Measurements from ENCODE around the gene PAQR8. TPM values are rescaled to one million over a fixed set of nuclear protein-coding genes. Genes with fewer than 3 reads are reported as not detected.
A peak's percentile ranks its signal among the peaks of the same experiment; 100 is the strongest.

PAQR8 gene
- total and polyA plus RNA-seq, 11 donors = 1.3 to 7.5 (median 3.6) TPM

DNA sequence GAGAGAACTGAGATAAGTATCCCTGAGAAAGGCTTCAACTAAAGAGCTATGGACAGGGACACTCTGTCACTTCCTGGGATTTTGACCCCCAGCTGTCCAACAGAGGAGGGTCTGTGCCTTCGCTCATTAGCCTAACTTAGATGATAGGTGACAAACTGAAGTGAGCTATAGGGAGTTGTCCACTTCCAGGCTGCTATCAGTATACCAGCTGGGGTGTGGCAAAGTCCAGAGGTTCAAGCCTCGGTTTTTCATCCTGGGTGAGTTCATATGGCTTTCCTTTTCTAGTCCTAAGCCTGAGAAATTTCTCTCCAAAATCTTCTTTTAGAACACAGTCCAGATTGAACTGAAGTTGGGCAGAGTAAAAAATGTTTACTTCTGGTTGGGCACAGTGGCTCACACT, 5.9 kb upstream of the PAQR8 start:
- Histone ChIP-seq H3K27ac (no peak overlapping the region), H3K27me3 (no peaks in the 10 kb centered on the region), H3K36me3 (no peaks in the 10 kb centered on the region), H3K4me3 (no peak overlapping the region), H3K4me1 (peaks cover 0 to 20% (median 0%) of the 10 kb centered on the region in 12 donors), H3K9me3 (no peaks in the 10 kb centered on the region)
- TF ChIP-seq, protein P1, sequence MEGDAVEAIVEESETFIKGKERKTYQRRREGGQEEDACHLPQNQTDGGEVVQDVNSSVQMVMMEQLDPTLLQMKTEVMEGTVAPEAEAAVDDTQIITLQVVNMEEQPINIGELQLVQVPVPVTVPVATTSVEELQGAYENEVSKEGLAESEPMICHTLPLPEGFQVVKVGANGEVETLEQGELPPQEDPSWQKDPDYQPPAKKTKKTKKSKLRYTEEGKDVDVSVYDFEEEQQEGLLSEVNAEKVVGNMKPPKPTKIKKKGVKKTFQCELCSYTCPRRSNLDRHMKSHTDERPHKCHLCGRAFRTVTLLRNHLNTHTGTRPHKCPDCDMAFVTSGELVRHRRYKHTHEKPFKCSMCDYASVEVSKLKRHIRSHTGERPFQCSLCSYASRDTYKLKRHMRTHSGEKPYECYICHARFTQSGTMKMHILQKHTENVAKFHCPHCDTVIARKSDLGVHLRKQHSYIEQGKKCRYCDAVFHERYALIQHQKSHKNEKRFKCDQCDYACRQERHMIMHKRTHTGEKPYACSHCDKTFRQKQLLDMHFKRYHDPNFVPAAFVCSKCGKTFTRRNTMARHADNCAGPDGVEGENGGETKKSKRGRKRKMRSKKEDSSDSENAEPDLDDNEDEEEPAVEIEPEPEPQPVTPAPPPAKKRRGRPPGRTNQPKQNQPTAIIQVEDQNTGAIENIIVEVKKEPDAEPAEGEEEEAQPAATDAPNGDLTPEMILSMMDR (IDR thresholded peaks at IDR 0.05) = no peak
- TF ChIP-seq POLR2A (IDR thresholded peaks at IDR 0.05) = no peak
- no peak for ATAC-seq
- intact Hi-C loops (cut with DNase I) = no loop called here
- 42 to 76% (median 59%) methylated on average over 2 of the region's 2 CpGs for WGBS, 4 donors
- no peak for DNase-seq

- H3K9me3 ChIP-seq = no peaks in the 10 kb centered on the region
- no peak for TF ChIP-seq POLR2A (IDR thresholded peaks at IDR 0.05)
- TF ChIP-seq, protein P1 (IDR thresholded peaks at IDR 0.05) = no peak
- peaks cover 0 to 28% (median 14%) of the 10 kb centered on the region in 12 donors for H3K4me1 ChIP-seq
- no peaks in the 10 kb centered on the region for H3K27me3 ChIP-seq
- no peak for DNase-seq
- no peak overlapping the region for H3K4me3 ChIP-seq
- H3K27ac ChIP-seq = peak overlapping the region in 1 of 12 donors; percentile 87
- WGBS, 4 donors = 82 to 90% (median 87%) methylated on average over 1 of the region's 1 CpG
- no peak for ATAC-seq
- intact Hi-C loops (cut with DNase I) = no loop called here
- no peaks in the 10 kb centered on the region for H3K36me3 ChIP-seq
Measured at GRCh38 chr6:52359403-52359802, 2.5 kb upstream of the PAQR8 start.

DNA sequence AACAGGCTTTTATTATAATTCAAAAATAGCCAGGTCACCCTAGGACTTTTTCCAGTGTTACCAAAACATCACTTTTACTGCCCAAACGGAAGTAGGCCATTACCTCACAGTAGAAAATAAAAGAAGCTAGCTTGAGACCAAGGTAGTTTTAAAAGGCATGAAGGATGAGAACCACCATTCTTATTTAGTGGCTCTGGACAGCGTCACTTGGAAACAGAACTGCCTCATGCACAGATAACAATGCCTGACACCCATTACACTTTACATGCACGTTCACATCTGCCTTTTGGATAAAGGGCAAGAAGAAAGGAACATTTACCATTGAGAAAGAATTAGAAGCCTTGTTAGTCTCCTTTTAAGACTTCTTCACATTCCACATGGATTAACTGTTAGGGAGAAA, 1.9 kb upstream of the PAQR8 start:
- WGBS, 4 donors = 47 to 60% (median 55%) methylated on average over 3 of the region's 3 CpGs
- ATAC-seq (no peak), DNase-seq (no peak)
- Histone ChIP-seq H3K27me3 (no peaks in the 10 kb centered on the region), H3K27ac (peak overlapping the region in 4 of 12 donors; percentile 6 to 88 (median 48)), H3K9me3 (no peaks in the 10 kb centered on the region), H3K4me1 (peaks cover 0 to 29% (median 14%) of the 10 kb centered on the region in 12 donors), H3K4me3 (no peak overlapping the region), H3K36me3 (no peaks in the 10 kb centered on the region)
- TF ChIP-seq, protein P1 (IDR thresholded peaks at IDR 0.05) = no peak
- no peak for TF ChIP-seq POLR2A (IDR thresholded peaks at IDR 0.05)
- intact Hi-C loops (cut with DNase I) = loop anchor here in 8 of 10 donors (2.0 to 10.0 kb wide), 6 partner anchors 58 to 78 kb away; partner anchors contain the start of gene MCM3 (in 5 of the 8)

DNA sequence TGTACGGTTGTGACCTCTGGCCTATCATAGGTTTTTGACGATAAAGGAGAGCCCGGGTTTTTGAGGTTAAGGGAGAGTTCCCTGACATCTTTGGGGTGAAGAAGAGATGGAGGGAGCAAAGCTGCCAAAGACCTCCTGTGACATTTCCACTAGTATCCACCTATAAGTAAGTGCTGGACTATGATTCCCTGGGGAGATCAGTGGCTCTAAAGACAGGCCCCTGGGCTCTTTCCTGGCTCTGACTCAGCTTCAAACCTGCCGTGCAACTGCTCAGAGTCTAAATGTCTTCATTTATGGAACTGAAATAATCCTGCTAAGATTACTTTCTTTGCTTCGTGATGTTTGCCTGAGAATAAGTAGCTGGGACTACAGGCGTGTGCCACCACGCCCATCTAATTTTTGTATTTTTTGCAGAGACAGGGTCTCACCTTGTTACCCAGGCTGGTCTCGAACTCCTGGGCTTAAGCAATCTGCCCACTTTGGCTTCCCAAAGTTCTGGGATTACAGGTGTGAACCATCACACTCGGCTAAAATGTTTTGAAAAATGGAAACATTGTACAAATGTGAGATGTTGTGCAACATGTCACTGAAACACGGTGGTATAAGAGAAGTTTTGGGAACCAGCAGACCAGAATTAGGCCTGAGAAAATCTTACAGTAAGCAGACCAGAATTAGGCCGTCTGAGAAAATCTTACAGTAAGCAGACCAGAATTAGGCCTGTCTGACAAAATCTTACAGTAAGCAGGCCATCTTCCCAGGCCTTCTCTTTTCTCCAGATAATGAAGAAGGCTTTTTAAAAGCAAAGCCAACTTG, 1.1 kb upstream of the PAQR8 start:
- DNase-seq (no peak), ATAC-seq (no peak)
- no peaks in the 10 kb centered on the region for H3K9me3 ChIP-seq
- no peaks in the 10 kb centered on the region for H3K27me3 ChIP-seq
- no peaks in the 10 kb centered on the region for H3K36me3 ChIP-seq
- TF ChIP-seq, protein P1 (IDR thresholded peaks at IDR 0.05) = no peak
- TF ChIP-seq POLR2A (IDR thresholded peaks at IDR 0.05) = no peak
- H3K4me1 ChIP-seq = peaks cover 0 to 25% (median 14%) of the 10 kb centered on the region in 12 donors
- intact Hi-C loops (cut with DNase I) = loop anchor here in 8 of 10 donors (2.0 to 10.0 kb wide), 6 partner anchors 59 to 79 kb away; partner anchors contain the start of gene MCM3 (in 5 of the 8)
- peak overlapping the region in 11 of 12 donors; percentile 49 to 90 (median 84) for H3K27ac ChIP-seq
- H3K4me3 ChIP-seq = peak overlapping the region in 8 of 12 donors; percentile 69 to 93 (median 88)
- 82 to 89% (median 85%) methylated on average over 11 of the region's 11 CpGs for WGBS, 4 donors

Measured in heart left ventricle (tissue), 16 donors.